Mucosa of stomach (tissue), 1 donor: ENCODE results near the gene L1CAM.

Experiments
- H3K27me3 ChIP-seq: one replicate; pipeline ENCODE4 v1.7.0; 2013; ENCODE audit warnings: mild to moderate bottlenecking, low read length; ENCODE audit not compliant: control insufficient read depth, insufficient read depth
- H3K36me3 ChIP-seq: one replicate; pipeline ENCODE4 v1.7.0; 2013; ENCODE audit warnings: low read length; ENCODE audit not compliant: control insufficient read depth, insufficient read depth
- H3K4me1 ChIP-seq: one replicate; pipeline ENCODE4 v1.7.0; 2013; ENCODE audit warnings: mild to moderate bottlenecking, low read length; ENCODE audit not compliant: control insufficient read depth, insufficient read depth
- H3K4me3 ChIP-seq: one replicate; pipeline ENCODE4 v1.7.0; 2013; ENCODE audit warnings: low read length
- H3K9ac ChIP-seq: one replicate; pipeline ENCODE4 v1.7.0; 2013; ENCODE audit warnings: mild to moderate bottlenecking, low read length, moderate library complexity
- H3K9me3 ChIP-seq: one replicate; pipeline ENCODE4 v1.7.0; 2013; ENCODE audit warnings: mild to moderate bottlenecking, low read length, moderate library complexity; ENCODE audit not compliant: control insufficient read depth
- donor health status: Pancreatic carcinoma.

L1CAM gene

DNA sequence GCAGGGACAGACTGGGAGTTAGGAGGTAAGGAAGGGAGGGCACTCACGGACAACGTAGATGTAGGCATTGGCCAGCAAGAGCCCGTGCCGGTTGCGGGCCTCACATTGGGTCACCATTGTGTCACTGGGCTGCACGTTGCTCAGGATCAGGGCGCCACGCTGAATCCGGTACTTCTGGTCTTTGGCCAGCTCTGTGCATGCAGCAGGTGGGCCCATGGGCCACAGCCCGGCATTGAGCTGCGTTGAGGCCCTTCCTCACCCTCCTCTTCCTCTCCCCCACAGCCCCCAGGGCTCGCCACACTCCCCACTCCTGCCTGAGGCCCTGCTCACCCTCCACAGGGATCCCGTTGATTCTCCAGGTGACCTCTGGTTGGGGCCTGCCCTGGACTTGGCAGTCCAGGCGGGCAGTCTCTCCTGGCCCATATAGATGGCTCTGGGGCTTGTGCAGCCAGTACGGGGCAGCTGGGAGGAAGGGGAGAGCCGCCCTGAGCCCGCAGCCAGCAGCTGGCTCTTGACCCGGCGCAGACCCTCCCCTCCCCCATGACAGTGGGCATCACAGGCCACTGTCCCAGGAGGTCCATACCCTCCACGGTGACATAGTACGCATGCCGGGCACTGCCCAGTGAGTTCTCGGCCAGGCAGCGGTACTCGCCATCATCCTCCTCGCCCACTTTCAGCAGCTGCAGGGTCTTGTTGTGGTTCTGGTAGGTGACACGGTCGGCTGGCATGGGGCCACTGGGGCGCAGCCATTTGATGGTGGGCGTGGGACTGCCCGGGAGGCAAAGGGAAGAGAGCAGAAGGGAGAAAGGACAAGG is 16.3 kb downstream of the L1CAM start:
- H3K9me3 ChIP-seq = no peaks in the 10 kb centered on the region
- no peaks in the 10 kb centered on the region for H3K27me3 ChIP-seq
- no peak overlapping the region for H3K9ac ChIP-seq
- no peaks in the 10 kb centered on the region for H3K4me1 ChIP-seq
- no peaks in the 10 kb centered on the region for H3K36me3 ChIP-seq
- H3K4me3 ChIP-seq = no peak overlapping the region

DNA sequence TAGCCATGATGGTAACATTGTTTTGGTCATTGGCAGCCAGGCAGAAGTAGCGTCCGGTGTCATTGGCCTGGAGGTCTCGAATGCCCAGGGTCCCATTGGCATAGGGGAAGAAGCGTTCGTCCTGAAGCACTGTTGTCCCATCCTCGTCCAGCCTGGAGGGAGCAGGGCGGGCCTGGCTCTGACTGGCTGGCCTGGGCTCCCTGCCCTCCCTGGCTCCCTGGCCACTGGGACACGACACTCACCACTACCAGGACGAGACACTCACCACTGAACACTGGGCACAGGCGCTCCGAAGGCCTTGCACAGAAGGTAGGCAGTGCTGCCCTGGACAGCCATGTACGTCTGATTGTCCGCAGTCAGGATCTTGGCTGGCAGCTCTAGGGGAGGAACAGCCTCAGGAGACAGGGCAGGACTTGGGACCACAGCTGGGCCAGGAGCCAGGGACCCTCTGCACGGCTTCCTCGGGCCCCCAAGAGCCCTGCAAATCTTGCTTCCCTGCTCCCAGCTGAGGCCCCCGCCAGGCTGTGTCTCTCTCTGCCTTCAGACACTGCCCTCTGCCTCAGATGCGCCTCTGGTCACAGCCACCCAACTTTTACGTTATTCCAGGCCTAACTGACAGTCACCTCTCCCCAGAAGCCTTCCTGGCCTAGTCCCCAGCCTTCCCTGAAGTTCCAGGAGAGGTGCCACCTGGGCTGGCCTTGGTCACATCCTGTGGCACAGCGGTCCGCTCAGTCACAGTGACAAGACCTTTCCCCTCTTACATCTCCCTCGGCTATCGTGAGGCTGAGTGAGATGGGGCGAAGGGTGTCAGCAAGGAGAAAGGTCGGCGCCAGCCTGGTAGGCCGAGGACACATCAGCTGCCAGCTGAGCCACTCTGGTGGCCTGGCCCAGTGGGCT is 17.1 kb downstream of the L1CAM start:
- Histone ChIP-seq H3K9ac (no peak overlapping the region), H3K9me3 (no peaks in the 10 kb centered on the region), H3K36me3 (no peaks in the 10 kb centered on the region), H3K4me3 (no peak overlapping the region), H3K27me3 (no peaks in the 10 kb centered on the region), H3K4me1 (no peaks in the 10 kb centered on the region)

- Histone ChIP-seq H3K9me3 (no peaks in the 10 kb centered on the region), H3K36me3 (no peaks in the 10 kb centered on the region), H3K9ac (no peak overlapping the region), H3K27me3 (no peaks in the 10 kb centered on the region), H3K4me1 (no peaks in the 10 kb centered on the region), H3K4me3 (no peak overlapping the region)
These were observed 18.3 kb downstream of the L1CAM start for GRCh38 chrX:153867671-153868070.

GRCh38 chrX:153867139-153867538 is 18.8 kb downstream of the L1CAM start:
- no peaks in the 10 kb centered on the region for H3K27me3 ChIP-seq
- H3K36me3 ChIP-seq = no peaks in the 10 kb centered on the region
- H3K9me3 ChIP-seq = no peaks in the 10 kb centered on the region
- H3K9ac ChIP-seq = no peak overlapping the region
- no peak overlapping the region for H3K4me3 ChIP-seq
- no peaks in the 10 kb centered on the region for H3K4me1 ChIP-seq

DNA sequence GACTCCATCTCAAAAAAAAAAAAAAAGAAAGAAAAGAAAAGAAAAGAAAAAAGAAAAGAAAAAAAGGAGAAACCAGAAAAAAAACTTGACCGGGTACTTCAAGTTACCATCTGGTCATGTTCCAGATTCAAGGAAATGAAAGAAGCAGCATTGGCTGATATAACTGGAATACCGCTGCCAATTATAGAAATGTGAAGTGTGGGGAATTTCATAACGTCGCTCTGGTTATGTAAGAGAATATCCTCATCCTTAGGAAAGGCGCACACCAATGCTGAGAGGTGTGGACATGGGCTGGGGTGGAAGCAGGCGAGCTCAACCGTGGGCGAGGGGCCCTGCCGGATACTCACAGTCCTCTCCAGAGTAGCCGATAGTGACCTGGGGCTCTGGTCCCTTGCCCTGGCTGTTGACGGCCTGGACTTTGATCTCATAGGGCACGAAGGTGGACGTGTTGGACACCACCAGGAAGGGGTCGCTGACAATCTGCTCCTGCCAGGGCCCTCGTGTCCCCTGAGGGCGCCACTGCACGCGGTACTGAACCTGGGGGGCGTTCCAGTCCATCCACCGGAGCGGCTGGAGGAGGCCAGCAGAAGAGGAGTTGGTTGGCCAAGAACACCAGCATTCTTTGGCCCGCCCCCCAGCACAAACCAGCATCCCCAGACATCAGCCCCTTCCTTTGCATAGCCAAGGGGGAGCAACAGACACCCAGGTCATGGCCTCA is 19.5 kb downstream of the L1CAM start:
- Histone ChIP-seq H3K36me3 (no peaks in the 10 kb centered on the region), H3K9ac (no peak overlapping the region), H3K4me1 (no peaks in the 10 kb centered on the region), H3K27me3 (no peaks in the 10 kb centered on the region), H3K4me3 (no peak overlapping the region), H3K9me3 (no peaks in the 10 kb centered on the region)

- Histone ChIP-seq H3K36me3 (no peaks in the 10 kb centered on the region), H3K9me3 (no peaks in the 10 kb centered on the region), H3K27me3 (no peaks in the 10 kb centered on the region), H3K4me1 (no peaks in the 10 kb centered on the region), H3K4me3 (no peak overlapping the region), H3K9ac (no peak overlapping the region)
These were observed 20.3 kb downstream of the L1CAM start for GRCh38 chrX:153865685-153866084.

DNA sequence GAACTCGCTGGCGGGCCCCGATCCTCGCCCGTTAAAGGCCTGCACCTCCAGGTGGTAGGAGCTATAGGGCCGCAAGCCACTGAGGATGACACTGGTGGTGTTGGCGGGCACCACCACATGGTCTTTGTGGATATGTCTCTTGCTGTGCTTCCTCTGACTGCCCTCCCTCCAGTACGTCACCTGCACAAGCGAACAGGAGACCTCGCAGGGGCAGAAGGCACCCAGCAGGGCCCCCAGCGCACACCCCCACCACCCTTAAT is 20.7 kb downstream of the L1CAM start:
- H3K4me3 ChIP-seq = no peak overlapping the region
- H3K9me3 ChIP-seq = no peaks in the 10 kb centered on the region
- H3K9ac ChIP-seq = no peak overlapping the region
- no peaks in the 10 kb centered on the region for H3K36me3 ChIP-seq
- no peaks in the 10 kb centered on the region for H3K4me1 ChIP-seq
- H3K27me3 ChIP-seq = no peaks in the 10 kb centered on the region

DNA sequence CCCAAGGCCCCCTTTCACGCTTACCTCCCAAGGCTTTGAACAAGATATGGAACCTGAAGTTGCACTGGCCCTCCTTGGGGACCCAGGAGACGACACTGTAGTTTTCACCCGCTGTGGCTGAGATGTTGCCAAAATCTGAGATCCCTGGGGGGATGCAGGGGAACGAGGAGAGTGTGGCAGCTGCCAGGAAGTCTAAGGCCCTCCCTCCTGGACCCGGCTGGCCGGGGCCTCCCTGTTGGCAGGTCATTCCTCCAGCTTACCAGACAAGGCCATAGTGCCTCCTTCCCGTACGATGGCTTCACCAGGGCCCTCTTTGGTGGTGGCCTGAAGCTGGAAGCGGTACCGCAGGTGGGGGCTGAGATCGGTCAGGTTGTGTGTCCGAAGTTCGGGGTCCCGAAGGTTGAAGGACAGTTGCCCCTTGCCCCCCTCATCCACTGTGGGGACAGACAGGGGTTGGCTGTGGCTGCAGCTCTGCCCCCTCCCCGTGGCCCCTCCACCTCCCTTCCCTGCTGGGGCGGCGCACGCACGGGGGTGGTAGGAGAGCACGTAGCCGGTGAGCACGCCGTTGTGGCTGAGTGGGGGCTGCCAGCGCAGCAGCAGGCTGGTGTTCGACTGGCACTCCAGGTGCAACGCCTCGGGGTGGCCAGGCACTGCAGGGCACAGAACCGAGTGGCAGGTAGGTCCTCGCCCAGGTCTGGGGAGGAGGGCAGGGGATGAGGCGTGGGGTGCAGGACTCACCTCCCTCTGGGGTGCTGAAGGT is 21.2 kb downstream of the L1CAM start:
- no peak overlapping the region for H3K9ac ChIP-seq
- no peaks in the 10 kb centered on the region for H3K9me3 ChIP-seq
- H3K36me3 ChIP-seq = no peaks in the 10 kb centered on the region
- no peaks in the 10 kb centered on the region for H3K27me3 ChIP-seq
- H3K4me3 ChIP-seq = no peak overlapping the region
- no peaks in the 10 kb centered on the region for H3K4me1 ChIP-seq

DNA sequence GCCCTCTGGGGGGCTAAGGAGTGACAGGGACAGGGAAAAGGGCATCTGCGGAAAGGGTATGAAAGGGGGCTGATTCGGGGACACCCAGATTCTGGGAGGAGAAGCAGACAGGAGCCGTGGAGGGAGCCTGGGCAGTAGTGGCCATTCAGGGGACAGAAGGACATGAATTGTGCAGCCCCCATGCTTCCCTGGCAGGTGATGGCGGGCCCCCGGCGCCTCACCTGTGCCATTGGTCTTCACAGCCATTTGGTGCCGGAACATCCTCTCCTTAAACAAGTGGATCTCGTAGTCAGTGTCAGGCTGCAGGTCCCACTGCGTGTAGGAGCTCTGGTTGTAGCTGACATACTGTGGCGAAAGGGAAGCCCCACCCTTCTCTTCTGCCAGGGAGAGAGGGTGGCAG is 21.9 kb downstream of the L1CAM start:
- no peak overlapping the region for H3K9ac ChIP-seq
- no peak overlapping the region for H3K4me3 ChIP-seq
- H3K27me3 ChIP-seq = no peaks in the 10 kb centered on the region
- no peaks in the 10 kb centered on the region for H3K36me3 ChIP-seq
- H3K9me3 ChIP-seq = no peaks in the 10 kb centered on the region
- H3K4me1 ChIP-seq = no peaks in the 10 kb centered on the region

GRCh38 chrX:153863251-153863991 is 22.6 kb downstream of the L1CAM start:
- Histone ChIP-seq H3K27me3 (no peaks in the 10 kb centered on the region), H3K4me1 (no peaks in the 10 kb centered on the region)

More at GRCh38 chrX:153863251-153863991, 22.6 kb downstream of the L1CAM start:
- Histone ChIP-seq H3K9me3 (no peaks in the 10 kb centered on the region), H3K9ac (no peak overlapping the region), H3K4me3 (no peak overlapping the region), H3K36me3 (no peaks in the 10 kb centered on the region)
